Esophagus (tissue), 2 donors: ENCODE results near the gene CYFIP2. TPM values are rescaled to one million over a fixed set of nuclear protein-coding genes. Genes with fewer than 3 reads are reported as not detected.
A peak's percentile ranks its signal among the peaks of the same experiment; 100 is the strongest.

Source experiments
- H3K27ac ChIP-seq, 2 donors: one replicate each; pipeline ENCODE4 v1.5.1; 2013; ENCODE audit warnings: low read depth in 2 of 2, mild to moderate bottlenecking in 2 of 2, inconsistent platforms in 1 of 2, low read length in 1 of 2, moderate library complexity in 1 of 2
- H3K27me3 ChIP-seq, 2 donors: one replicate each; pipeline ENCODE4 v1.6.1; 2013; ENCODE audit warnings: low read length in 2 of 2, control low read depth in 1 of 2, mild to moderate bottlenecking in 1 of 2; ENCODE audit not compliant: insufficient read depth in 2 of 2, control insufficient read depth in 1 of 2
- H3K36me3 ChIP-seq, 2 donors: one replicate each; pipeline ENCODE4 v1.6.1; 2013; ENCODE audit warnings: low read length in 1 of 2; ENCODE audit not compliant: control insufficient read depth in 2 of 2, insufficient read depth in 2 of 2
- H3K4me1 ChIP-seq, 2 donors: one replicate each; pipeline ENCODE4 v1.6.1; 2013; ENCODE audit warnings: low read length in 1 of 2; ENCODE audit not compliant: control insufficient read depth in 2 of 2, insufficient read depth in 2 of 2
- H3K4me3 ChIP-seq, 2 donors: one replicate each; pipeline ENCODE4 v1.5.1; 2013; ENCODE audit warnings: low read length in 2 of 2, mild to moderate bottlenecking in 2 of 2, low read depth in 1 of 2, moderate library complexity in 1 of 2
- H3K9me3 ChIP-seq, 2 donors: one replicate each; pipeline ENCODE4 v1.6.1; 2013; ENCODE audit warnings: mild to moderate bottlenecking in 2 of 2, low read depth in 1 of 2, low read length in 1 of 2, moderate library complexity in 1 of 2; ENCODE audit not compliant: control insufficient read depth in 2 of 2, insufficient read depth in 1 of 2
- WGBS, 2 donors: extraction: QIAGEN DNeasy Blood & Tissue Kit; methylation state at CpG; one replicate each; pipeline ENCODE4 v1.1.7; 2013; 5-methylcytosine and 5-hydroxymethylcytosine counted together
- polyA plus RNA-seq, 2 donors: library from polyadenylated mRNA; stranded (reverse); fragments of 200-250 nt; gene quantifications; one replicate each; pipeline ENCODE4 v1.2.3, GENCODE V29; 2013
- donor health status: healthy with polysubstance abuse.
- donor health status: Bipolar disorder and iron deficiency.

CYFIP2 gene
- polyA plus RNA-seq, 2 donors: 2.0 to 3.3 TPM

DNA sequence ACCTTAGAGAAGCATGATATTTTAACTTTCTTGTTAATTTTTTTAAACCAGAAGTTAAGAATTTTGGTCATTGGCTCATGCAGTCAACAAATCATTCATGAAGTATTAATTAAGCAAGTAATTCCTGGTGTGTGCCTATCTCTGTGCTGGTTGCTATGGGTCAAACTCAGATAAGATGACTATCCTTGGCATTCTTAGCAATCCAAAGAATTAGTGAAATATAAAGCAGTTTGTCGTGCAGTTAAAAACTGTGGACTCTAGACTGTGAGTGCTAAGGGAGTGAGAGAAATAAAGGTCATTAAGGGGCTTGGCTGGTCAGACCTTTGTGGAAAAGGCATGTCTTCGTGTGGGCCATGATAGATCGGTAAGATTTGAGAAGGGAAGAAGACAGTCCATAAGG lies 4.8 kb downstream of the CYFIP2 start:
- no peaks in the 10 kb centered on the region for H3K36me3 ChIP-seq
- no peak overlapping the region for H3K4me3 ChIP-seq
- no peaks in the 10 kb centered on the region for H3K9me3 ChIP-seq
- no peaks in the 10 kb centered on the region for H3K27me3 ChIP-seq
- H3K27ac ChIP-seq: no peak overlapping the region
- WGBS, 2 donors: 71 to 77% methylated on average over 3 of the region's 3 CpGs
- peaks cover 2 to 5% of the 10 kb centered on the region in 2 donors for H3K4me1 ChIP-seq

- Histone ChIP-seq H3K9me3 (no peaks in the 10 kb centered on the region), H3K4me1 (no peaks in the 10 kb centered on the region), H3K4me3 (no peak overlapping the region), H3K27me3 (no peaks in the 10 kb centered on the region), H3K36me3 (no peaks in the 10 kb centered on the region), H3K27ac (peak overlapping the region in 1 of 2 donors; percentile 20)
- 64 to 80% methylated on average over 12 of the region's 12 CpGs for WGBS, 2 donors
These were observed 5.9 kb downstream of the CYFIP2 start for GRCh38 chr5:157271740-157272271.

- 60 to 65% methylated on average over 1 of the region's 1 CpG for WGBS, 2 donors
- H3K36me3 ChIP-seq: no peaks in the 10 kb centered on the region
- no peaks in the 10 kb centered on the region for H3K27me3 ChIP-seq
- no peaks in the 10 kb centered on the region for H3K9me3 ChIP-seq
- no peaks in the 10 kb centered on the region for H3K4me1 ChIP-seq
- H3K4me3 ChIP-seq: no peak overlapping the region
- no peak overlapping the region for H3K27ac ChIP-seq
These were observed 7.2 kb downstream of the CYFIP2 start for GRCh38 chr5:157273131-157273556.

GRCh38 chr5:157275403-157275802 lies 9.5 kb downstream of the CYFIP2 start:
- Histone ChIP-seq H3K4me1 (no peaks in the 10 kb centered on the region), H3K9me3 (no peaks in the 10 kb centered on the region), H3K27ac (no peak overlapping the region), H3K4me3 (no peak overlapping the region), H3K27me3 (no peaks in the 10 kb centered on the region), H3K36me3 (no peaks in the 10 kb centered on the region)
- WGBS, 2 donors: 88 to 90% methylated on average over 1 of the region's 1 CpG

DNA sequence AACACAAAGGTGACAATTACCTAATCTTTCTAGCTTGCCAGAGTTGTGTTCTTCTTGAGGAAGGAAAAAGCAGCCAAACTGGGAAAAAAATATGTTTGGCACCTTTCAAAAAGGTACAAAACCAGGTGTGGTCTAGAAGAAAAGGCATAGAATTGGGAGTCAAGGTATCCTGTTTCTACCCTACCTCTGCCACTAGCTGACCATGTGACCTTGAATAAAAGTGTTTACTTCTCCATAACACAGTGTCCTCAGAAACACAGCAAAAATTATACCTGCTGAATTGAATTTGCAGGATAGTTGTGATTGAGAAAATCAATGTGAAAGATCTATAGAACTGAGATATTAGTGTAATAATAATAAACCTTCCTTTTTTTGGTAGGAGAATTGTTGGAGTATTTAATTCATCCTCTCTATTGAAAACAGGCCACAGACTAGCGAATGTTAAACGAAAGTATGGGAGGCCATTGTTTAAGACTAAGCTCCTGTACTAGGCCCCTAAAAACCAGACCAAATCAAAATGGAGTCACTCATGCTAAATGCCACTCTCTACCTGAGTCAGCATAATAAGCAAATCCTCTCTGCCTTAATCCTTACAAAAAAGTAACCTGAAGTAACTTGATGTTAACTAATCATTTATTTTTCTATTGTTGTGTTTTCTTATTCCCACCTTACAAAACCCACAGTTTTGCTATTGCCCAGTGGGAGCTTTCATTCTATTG lies 12.6 kb downstream of the CYFIP2 start:
- H3K4me3 ChIP-seq: no peak overlapping the region
- WGBS, 2 donors: 91% methylated on average over 2 of the region's 2 CpGs
- no peaks in the 10 kb centered on the region for H3K36me3 ChIP-seq
- H3K27me3 ChIP-seq: no peaks in the 10 kb centered on the region
- no peaks in the 10 kb centered on the region for H3K4me1 ChIP-seq
- no peak overlapping the region for H3K27ac ChIP-seq
- H3K9me3 ChIP-seq: no peaks in the 10 kb centered on the region

- no peaks in the 10 kb centered on the region for H3K4me1 ChIP-seq
- no peak overlapping the region for H3K4me3 ChIP-seq
- H3K36me3 ChIP-seq: no peaks in the 10 kb centered on the region
- WGBS, 2 donors: 66 to 77% methylated on average over 7 of the region's 7 CpGs
- H3K27ac ChIP-seq: no peak overlapping the region
- H3K9me3 ChIP-seq: no peaks in the 10 kb centered on the region
- no peaks in the 10 kb centered on the region for H3K27me3 ChIP-seq
These were observed 13.8 kb downstream of the CYFIP2 start for GRCh38 chr5:157279605-157280239.

- 66 to 67% methylated on average over 3 of the region's 3 CpGs for WGBS, 2 donors
These were observed 15.0 kb downstream of the CYFIP2 start for GRCh38 chr5:157280927-157281326.

GRCh38 chr5:157282150-157282549 lies 16.2 kb downstream of the CYFIP2 start:
- no peak overlapping the region for H3K27ac ChIP-seq
- no peaks in the 10 kb centered on the region for H3K36me3 ChIP-seq
- no peaks in the 10 kb centered on the region for H3K27me3 ChIP-seq

More at GRCh38 chr5:157280927-157281326, 15.0 kb downstream of the CYFIP2 start:
- no peaks in the 10 kb centered on the region for H3K9me3 ChIP-seq
- no peak overlapping the region for H3K27ac ChIP-seq
- H3K36me3 ChIP-seq: no peaks in the 10 kb centered on the region
- no peaks in the 10 kb centered on the region for H3K27me3 ChIP-seq
- H3K4me3 ChIP-seq: no peak overlapping the region
- no peaks in the 10 kb centered on the region for H3K4me1 ChIP-seq

GRCh38 chr5:157283434-157283833 lies 17.5 kb downstream of the CYFIP2 start:
- no peaks in the 10 kb centered on the region for H3K36me3 ChIP-seq
- no peaks in the 10 kb centered on the region for H3K27me3 ChIP-seq
- H3K4me1 ChIP-seq: no peaks in the 10 kb centered on the region
- 63 to 71% methylated on average over 3 of the region's 3 CpGs for WGBS, 2 donors
- H3K27ac ChIP-seq: no peak overlapping the region
- H3K4me3 ChIP-seq: no peak overlapping the region
- no peaks in the 10 kb centered on the region for H3K9me3 ChIP-seq

More at GRCh38 chr5:157282150-157282549, 16.2 kb downstream of the CYFIP2 start:
- H3K4me3 ChIP-seq: no peak overlapping the region
- H3K9me3 ChIP-seq: no peaks in the 10 kb centered on the region
- H3K4me1 ChIP-seq: no peaks in the 10 kb centered on the region
